ENCODE results near the gene UBR4.
A peak's percentile ranks its signal among the peaks of the same experiment; 100 is the strongest.

Gene UBR4

GRCh38 chr1:19251305-19252196 is 41.5 kb upstream of the UBR4 start, which contains the start of the genes EMC1 and MRTO4:
EMC1 (minus strand) TSS chr1:19251524; CDS start chr1:19251509, 15 bp downstream.
MRTO4 (plus strand) TSS chr1:19251805; CDS start chr1:19251836, 31 bp downstream.
- no peak for TF ChIP-seq CTCF (IDR thresholded peaks at IDR 0.05; ENCODE audit: low read depth, low read length)
- TF ChIP-seq MAX (IDR thresholded peaks at IDR 0.05; ENCODE audit: low read depth, low read length): peak; percentile 94
- peak; percentile 93 for TF ChIP-seq MYC (IDR thresholded peaks at IDR 0.05; ENCODE audit: low read depth, low read length)
- TF ChIP-seq POLR2A (IDR thresholded peaks at IDR 0.05; ENCODE audit: extremely low read depth, insufficient read length): peak; percentile 84
- H3K4me3 ChIP-seq (ENCODE audit: low read depth, low read length): peak within 1 kb of the TSS; percentile 97
- DNase-seq (ENCODE audit: low read depth): peak; percentile 91

GRCh38 chr1:19250629-19251304 is 40.7 kb upstream of the UBR4 start:
- TF ChIP-seq MYC (IDR thresholded peaks at IDR 0.05; ENCODE audit: low read depth, low read length) (no peak), MAX (IDR thresholded peaks at IDR 0.05; ENCODE audit: low read depth, low read length) (no peak)
- peak; percentile 25 for DNase-seq (ENCODE audit: low read depth)

GRCh38 chr1:19240673-19241538 is 30.8 kb upstream of the UBR4 start:
- no peak overlapping the region for H3K4me3 ChIP-seq (ENCODE audit: low read depth, low read length)
- peak; percentile 91 for TF ChIP-seq CTCF (IDR thresholded peaks at IDR 0.05; ENCODE audit: low read depth, low read length)
- peak; percentile 48; the same call in 1 of the 2 replicates for TF ChIP-seq MYC (IDR thresholded peaks at IDR 0.05; ENCODE audit: low read depth, low read length)
- peak; percentile 50; the same call in 1 of the 2 replicates for TF ChIP-seq MAX (IDR thresholded peaks at IDR 0.05; ENCODE audit: low read depth, low read length)
- no peak for TF ChIP-seq POLR2A (IDR thresholded peaks at IDR 0.05; ENCODE audit: extremely low read depth, insufficient read length)
- peak; percentile 76 for DNase-seq (ENCODE audit: low read depth)

More at GRCh38 chr1:19250629-19251304, 40.7 kb upstream of the UBR4 start:
- H3K4me3 ChIP-seq (ENCODE audit: low read depth, low read length): peak overlapping the region; percentile 97

GRCh38 chr1:19239876-19240275 is 29.8 kb upstream of the UBR4 start:
- DNase-seq (ENCODE audit: low read depth): no peak
- H3K4me3 ChIP-seq (ENCODE audit: low read depth, low read length): no peak overlapping the region
- TF ChIP-seq CTCF (IDR thresholded peaks at IDR 0.05; ENCODE audit: low read depth, low read length): no peak
- no peak for TF ChIP-seq MYC (IDR thresholded peaks at IDR 0.05; ENCODE audit: low read depth, low read length)
- no peak for TF ChIP-seq POLR2A (IDR thresholded peaks at IDR 0.05; ENCODE audit: extremely low read depth, insufficient read length)
- TF ChIP-seq MAX (IDR thresholded peaks at IDR 0.05; ENCODE audit: low read depth, low read length): no peak

GRCh38 chr1:19234224-19234623 is 24.2 kb upstream of the UBR4 start:
- H3K4me3 ChIP-seq (ENCODE audit: low read depth, low read length): no peak overlapping the region
- TF ChIP-seq MYC (IDR thresholded peaks at IDR 0.05; ENCODE audit: low read depth, low read length): no peak
- no peak for TF ChIP-seq POLR2A (IDR thresholded peaks at IDR 0.05; ENCODE audit: extremely low read depth, insufficient read length)
- TF ChIP-seq MAX (IDR thresholded peaks at IDR 0.05; ENCODE audit: low read depth, low read length): no peak
- TF ChIP-seq CTCF (IDR thresholded peaks at IDR 0.05; ENCODE audit: low read depth, low read length): no peak
- DNase-seq (ENCODE audit: low read depth): no peak
